Peyer's patch (tissue), 4 donors: ENCODE data around the gene E4F1. TPM values are rescaled to one million over a fixed set of nuclear protein-coding genes. Genes with fewer than 3 reads are reported as not detected.
"Not testable (repeated sequence)": the region's sequence is repeated elsewhere in the genome, so short reads cannot be mapped to it uniquely, and the experiment has no call there.

ENCODE experiments used
- DNase-seq, 3 donors: peaks; one replicate each; pipeline ENCODE4 v3.0.0-alpha.2; 2017 to 2019
- H3K27ac ChIP-seq, 4 donors: fragments of 200-600 bp; sonication (generic); one replicate each; pipeline ENCODE4 v1.5.1; 2016 to 2019
- H3K27me3 ChIP-seq, 2 donors: fragments of 200-600 bp; sonication (generic); one replicate each; pipeline ENCODE4 v1.5.1; 2019
- H3K36me3 ChIP-seq, 3 donors: fragments of 200-600 bp; sonication (generic); one replicate each; pipeline ENCODE4 v1.5.1; 2016 to 2019
- H3K4me1 ChIP-seq, 4 donors: fragments of 200-600 bp; sonication (generic); one replicate each; pipeline ENCODE4 v1.5.1; 2016 to 2019
- H3K4me3 ChIP-seq, 4 donors: fragments of 200-600 bp; sonication (generic); 1 replicate in 3 of 4; 2 replicates in 1 of 4; pipeline ENCODE4 v1.5.1; 2016 to 2019; ENCODE audit warnings: mild to moderate bottlenecking in 1 of 4
- H3K9me3 ChIP-seq, 4 donors: fragments of 200-600 bp; sonication (generic); one replicate each; pipeline ENCODE4 v1.5.1; 2016 to 2019; ENCODE audit warnings: mild to moderate bottlenecking in 1 of 4
- CTCF ChIP-seq, 6 experiments: fragments of 450-650 bp in 4 of 6; fragments of 200-600 bp in 2 of 6; sonication (generic) in 1 of 6; IDR thresholded peaks; one replicate each; pipeline ENCODE4 v1.5.1; 2017 to 2019; ENCODE audit warnings: antibody characterized with exemption in 6 of 6, mild to moderate bottlenecking in 3 of 6, moderate library complexity in 1 of 6
- POLR2A ChIP-seq, 2 donors: fragments of 450-650 bp; IDR thresholded peaks; one replicate each; pipeline ENCODE4 v1.5.1; 2017; ENCODE audit warnings: antibody characterized with exemption in 2 of 2, mild to moderate bottlenecking in 2 of 2, moderate library complexity in 2 of 2
- total RNA-seq, 4 donors: library from RNA; depleted of rRNA; stranded (reverse); fragments of >200 nt; gene quantifications; one replicate each; pipeline ENCODE4 v1.1.0, GENCODE V29; 2016

E4F1 gene
- total RNA-seq, 4 donors from 2014 or later: 35.6 to 124 (median 76.2) TPM

- Histone ChIP-seq H3K4me3 (no peak overlapping the region), H3K27me3 (peaks cover 0 to 19% of the 10 kb centered on the region in 2 donors), H3K4me1 (peaks cover 5 to 28% (median 14%) of the 10 kb centered on the region in 4 donors), H3K9me3 (no peaks in the 10 kb centered on the region), H3K27ac (no peak overlapping the region), H3K36me3 (peaks cover 0 to 50% (median 0%) of the 10 kb centered on the region in 3 donors)
- DNase-seq: no peak
- TF ChIP-seq POLR2A (IDR thresholded peaks at IDR 0.05) (no peak), CTCF (IDR thresholded peaks at IDR 0.05) (no peak)
Observed at GRCh38 chr16:2238838-2239675, 15.7 kb downstream of the E4F1 start.

GRCh38 chr16:2240331-2240730 lies 16.9 kb downstream of the E4F1 start:
- H3K4me3 ChIP-seq, DNase-seq, H3K9me3 ChIP-seq, H3K27ac ChIP-seq: not testable (repeated sequence)
- Histone ChIP-seq H3K4me1 (peaks cover 5 to 26% (median 14%) of the 10 kb centered on the region in 4 donors), H3K27me3 (peaks cover 0 to 19% of the 10 kb centered on the region in 2 donors), H3K36me3 (peaks cover 0 to 50% (median 0%) of the 10 kb centered on the region in 3 donors)

GRCh38 chr16:2242598-2242997 lies 19.2 kb downstream of the E4F1 start:
- Histone ChIP-seq H3K4me1 (peaks cover 0 to 3% (median 0%) of the 10 kb centered on the region in 4 donors), H3K9me3 (no peaks in the 10 kb centered on the region), H3K36me3 (peaks cover 0 to 65% (median 0%) of the 10 kb centered on the region in 3 donors), H3K27ac (no peak overlapping the region), H3K27me3 (peaks cover 0 to under 1% of the 10 kb centered on the region in 2 donors), H3K4me3 (no peak overlapping the region)
- TF ChIP-seq POLR2A (IDR thresholded peaks at IDR 0.05) (no peak), CTCF (IDR thresholded peaks at IDR 0.05) (no peak)
- no peak for DNase-seq

GRCh38 chr16:2243031-2243528 lies 19.7 kb downstream of the E4F1 start:
- no peaks in the 10 kb centered on the region for H3K4me1 ChIP-seq
- H3K27me3 ChIP-seq: no peaks in the 10 kb centered on the region
- TF ChIP-seq POLR2A (IDR thresholded peaks at IDR 0.05) (no peak), CTCF (IDR thresholded peaks at IDR 0.05) (no peak)
- no peak for DNase-seq
- H3K27ac ChIP-seq: no peak overlapping the region
- no peak overlapping the region for H3K4me3 ChIP-seq
- H3K36me3 ChIP-seq: peaks cover 0 to 66% (median 0%) of the 10 kb centered on the region in 3 donors
- H3K9me3 ChIP-seq: no peaks in the 10 kb centered on the region

GRCh38 chr16:2243781-2244180 lies 20.4 kb downstream of the E4F1 start:
- H3K27me3 ChIP-seq: no peaks in the 10 kb centered on the region
- no peaks in the 10 kb centered on the region for H3K9me3 ChIP-seq
- TF ChIP-seq CTCF (IDR thresholded peaks at IDR 0.05) (no peak), POLR2A (IDR thresholded peaks at IDR 0.05) (no peak)
- H3K4me1 ChIP-seq: no peaks in the 10 kb centered on the region
- no peak overlapping the region for H3K27ac ChIP-seq
- peaks cover 0 to 72% (median 0%) of the 10 kb centered on the region in 3 donors for H3K36me3 ChIP-seq
- H3K4me3 ChIP-seq: no peak overlapping the region
- DNase-seq: no peak

- TF ChIP-seq CTCF (IDR thresholded peaks at IDR 0.05) (no peak), POLR2A (IDR thresholded peaks at IDR 0.05) (no peak)
- peaks cover 0 to 77% (median 0%) of the 10 kb centered on the region in 3 donors for H3K36me3 ChIP-seq
- no peak for DNase-seq
Observed at GRCh38 chr16:2244301-2244700, 20.9 kb downstream of the E4F1 start.

More at GRCh38 chr16:2244301-2244700, 20.9 kb downstream of the E4F1 start:
- no peaks in the 10 kb centered on the region for H3K27me3 ChIP-seq
- no peak overlapping the region for H3K4me3 ChIP-seq
- H3K4me1 ChIP-seq: no peaks in the 10 kb centered on the region
- no peak overlapping the region for H3K27ac ChIP-seq
- H3K9me3 ChIP-seq: no peaks in the 10 kb centered on the region
